OCI-LY1 (cell line): ENCODE results near the gene EVA1A.

Experiments used
- EZH2 ChIP-seq: fragments of 200-600 bp; sonication (generic), shearing (Covaris generic); IDR thresholded peaks from 2 replicates; pipeline ENCODE4 v1.8.0; 2017; ENCODE audit warnings: borderline replicate concordance, mixed run types, mild to moderate bottlenecking, antibody characterized with exemption, low read length, moderate library complexity, mixed read lengths
- TF ChIP-seq, protein P1 (sequence below): fragments of 200-600 bp; sonication (generic), shearing (Covaris generic); IDR thresholded peaks from 2 replicates; pipeline ENCODE4 v1.5.1; 2017; ENCODE audit warnings: mild to moderate bottlenecking, antibody characterized with exemption, low read length, moderate library complexity, mixed read lengths

- TF ChIP-seq, protein P1, sequence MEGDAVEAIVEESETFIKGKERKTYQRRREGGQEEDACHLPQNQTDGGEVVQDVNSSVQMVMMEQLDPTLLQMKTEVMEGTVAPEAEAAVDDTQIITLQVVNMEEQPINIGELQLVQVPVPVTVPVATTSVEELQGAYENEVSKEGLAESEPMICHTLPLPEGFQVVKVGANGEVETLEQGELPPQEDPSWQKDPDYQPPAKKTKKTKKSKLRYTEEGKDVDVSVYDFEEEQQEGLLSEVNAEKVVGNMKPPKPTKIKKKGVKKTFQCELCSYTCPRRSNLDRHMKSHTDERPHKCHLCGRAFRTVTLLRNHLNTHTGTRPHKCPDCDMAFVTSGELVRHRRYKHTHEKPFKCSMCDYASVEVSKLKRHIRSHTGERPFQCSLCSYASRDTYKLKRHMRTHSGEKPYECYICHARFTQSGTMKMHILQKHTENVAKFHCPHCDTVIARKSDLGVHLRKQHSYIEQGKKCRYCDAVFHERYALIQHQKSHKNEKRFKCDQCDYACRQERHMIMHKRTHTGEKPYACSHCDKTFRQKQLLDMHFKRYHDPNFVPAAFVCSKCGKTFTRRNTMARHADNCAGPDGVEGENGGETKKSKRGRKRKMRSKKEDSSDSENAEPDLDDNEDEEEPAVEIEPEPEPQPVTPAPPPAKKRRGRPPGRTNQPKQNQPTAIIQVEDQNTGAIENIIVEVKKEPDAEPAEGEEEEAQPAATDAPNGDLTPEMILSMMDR, result no peak
- no peak for TF ChIP-seq EZH2
Observed at GRCh38 chr2:75518638-75519465, 41.9 kb downstream of the EVA1A start.
